HepG2 (cell line): Measurements from ENCODE around the gene USP35. TPM values are rescaled to one million over a fixed set of nuclear protein-coding genes. Genes with fewer than 3 reads are reported as not detected.

Experiments
- CREB1 ChIP-seq, 2 experiments: fragments of 450-650 bp in 1 of 2; IDR thresholded peaks; 2 replicates each; pipeline ENCODE4 v1.6.1; 2016 to 2017; ENCODE audit warnings: control low read depth in 1 of 2, mild to moderate bottlenecking in 1 of 2, missing compliant biosample characterization in 1 of 2, missing genetic modification characterization in 1 of 2
- ELF1 ChIP-seq: sonication (generic); formaldehyde crosslinking; IDR thresholded peaks from 2 replicates; pipeline ENCODE4 v1.4.0; 2020; ENCODE audit warnings: missing genetic modification reagents
- GATAD2A ChIP-seq: IDR thresholded peaks from 2 replicates; pipeline ENCODE4 v1.6.1; 2016
- JARID2 ChIP-seq: sonication (generic); formaldehyde crosslinking; IDR thresholded peaks from 2 replicates; pipeline ENCODE4 v1.8.1; 2023; ENCODE audit warnings: missing genetic modification reagents, inconsistent platforms; ENCODE audit not compliant: insufficient replicate concordance
- KIAA2018 ChIP-seq: sonication (generic); formaldehyde crosslinking; IDR thresholded peaks from 2 replicates; pipeline ENCODE4 v1.5.0; 2020; ENCODE audit warnings: mild to moderate bottlenecking, missing genetic modification reagents, borderline replicate concordance
- PBX3 ChIP-seq: sonication (generic); formaldehyde crosslinking; IDR thresholded peaks from 2 replicates; pipeline ENCODE4 v1.8.1; 2023; ENCODE audit warnings: missing genetic modification reagents, inconsistent platforms, borderline replicate concordance
- REST ChIP-seq, 2 experiments: IDR thresholded peaks; 2 replicates each; pipeline ENCODE4 v1.6.1; 2011 to 2012; ENCODE audit warnings: low read length in 2 of 2, borderline replicate concordance in 1 of 2, low read depth in 1 of 2, mild to moderate bottlenecking in 1 of 2, moderate library complexity in 1 of 2
- SP2 ChIP-seq: sonication (generic); formaldehyde crosslinking; IDR thresholded peaks from 2 replicates; pipeline ENCODE4 v1.5.1; 2020; ENCODE audit warnings: mild to moderate bottlenecking, missing genetic modification reagents
- SSRP1 ChIP-seq: IDR thresholded peaks from 2 replicates; pipeline ENCODE4 v1.6.1; 2016; ENCODE audit warnings: control low read depth
- TEAD2 ChIP-seq: sonication (generic); formaldehyde crosslinking; IDR thresholded peaks from 2 replicates; pipeline ENCODE4 v1.9.0; 2021; ENCODE audit warnings: missing genetic modification reagents
- ZNF274 ChIP-seq: sonication (generic); formaldehyde crosslinking; IDR thresholded peaks from 2 replicates; pipeline ENCODE4 v1.5.1; 2020; ENCODE audit warnings: mild to moderate bottlenecking, missing genetic modification reagents
- ZNF564 ChIP-seq: sonication (generic); formaldehyde crosslinking; IDR thresholded peaks from 2 replicates; pipeline ENCODE4 v1.8.1; 2023; ENCODE audit warnings: mild to moderate bottlenecking, missing genetic modification reagents
- ZNF781 ChIP-seq: sonication (generic); formaldehyde crosslinking; IDR thresholded peaks from 2 replicates; pipeline ENCODE4 v1.5.1; 2020; ENCODE audit warnings: borderline replicate concordance, mild to moderate bottlenecking, missing genetic modification reagents; ENCODE audit errors: not compliant biosample characterization
- ZNF883 ChIP-seq: sonication (generic); formaldehyde crosslinking; IDR thresholded peaks from 2 replicates; pipeline ENCODE4 v1.5.1; 2020; ENCODE audit warnings: mild to moderate bottlenecking, missing genetic modification reagents; ENCODE audit errors: not compliant biosample characterization
- polyA plus RNA-seq, 8 experiments: library from polyadenylated mRNA; depleted of rRNA in 3 of 8; stranded (reverse) in 7 of 8; unstranded in 1 of 8; fragments of >200 nt; fragmentation: Illumina TruSeq in 4 of 8; extraction: Trizol in 4 of 8; gene quantifications; 2 replicates each; pipeline versions ENCODE4 v1.2.1 to v1.2.3, GENCODE V29; 2011 to 2016; ENCODE audit warnings: low read depth in 4 of 8, missing spikeins in 1 of 8, mixed read lengths in 1 of 8; ENCODE audit not compliant: insufficient read depth in 1 of 8
- total RNA-seq, 5 experiments: library from RNA; depleted of rRNA; stranded (reverse); fragments of >200 nt; fragmentation: Illumina TruSeq; extraction: Trizol; gene quantifications; 2 replicates each; pipeline ENCODE4 v1.2.3, GENCODE V29; 2016; ENCODE audit warnings: low read depth in 1 of 5

Gene USP35
- total and polyA plus RNA-seq, 2 of the 13 experiments (the other 11 are each of a cell fraction or from before 2014, with no cell fraction given): 4.6 to 7.7 TPM

- no peak for TF ChIP-seq ZNF781 (CRISPR knock-in tag)
- peak; percentile 12 for TF ChIP-seq JARID2 (CRISPR knock-in tag)
- no peak for TF ChIP-seq TEAD2
- TF ChIP-seq KIAA2018 (CRISPR knock-in tag): no peak
- TF ChIP-seq PBX3 (CRISPR knock-in tag): no peak
- 0 out of 2 replicates have a peak, but pooled peaks have one; percentile 43 for TF ChIP-seq CREB1 (IDR thresholded peaks at IDR 0.05)
- peak; percentile 88 for TF ChIP-seq CREB1 (CRISPR knock-in tag; IDR thresholded peaks at IDR 0.05)
- TF ChIP-seq GATAD2A (CRISPR knock-in tag): peak; percentile 64
- peak; percentile 95 for TF ChIP-seq ELF1 (CRISPR knock-in tag)
- TF ChIP-seq ZNF274 (CRISPR knock-in tag): peak; percentile 33
- 0 out of 2 replicates have a peak, but pooled peaks have one; percentile 36 for TF ChIP-seq SP2 (CRISPR knock-in tag)
- peak; percentile 40; the same call in 1 of the 2 replicates for TF ChIP-seq ZNF564 (CRISPR knock-in tag)
- TF ChIP-seq REST (IDR thresholded peaks at IDR 0.05; ENCODE audit: borderline replicate concordance in 1 of 2, low read depth in 1 of 2, low read length in 2 of 2): peak in 1 of 2 experiments; percentile 10; a peak in 1 of 4 replicates
- TF ChIP-seq SSRP1 (CRISPR knock-in tag): no peak
- TF ChIP-seq ZNF883: peak; percentile 61
Observed at GRCh38 chr11:78139422-78140391, 49.0 kb upstream of the USP35 start, which contains the start of gene ALG8 (continued).
